Ovary (tissue), 9 donors: ENCODE measurements around the gene PLK5. TPM values are rescaled to one million over a fixed set of nuclear protein-coding genes. Genes with fewer than 3 reads are reported as not detected.
A peak's percentile ranks its signal among the peaks of the same experiment; 100 is the strongest.
"Not testable (repeated sequence)": the region's sequence is repeated elsewhere in the genome, so short reads cannot be mapped to it uniquely, and the experiment has no call there.

Experiments
- DNase-seq, 5 donors: peaks; one replicate each; pipeline ENCODE4 v3.0.0-alpha.2; 2019 to 2020
- H3K27ac ChIP-seq, 2 donors: fragments of 200-600 bp; one replicate each; pipeline versions ENCODE4 v1.5.1 to v1.8.0; 2019 to 2022
- H3K27me3 ChIP-seq: fragments of 200-600 bp; one replicate; pipeline ENCODE4 v1.8.0; 2022
- H3K36me3 ChIP-seq: fragments of 200-600 bp; sonication (generic); one replicate; pipeline ENCODE4 v1.5.1; 2019
- H3K4me1 ChIP-seq: one replicate; pipeline ENCODE4 v1.8.1; 2013; ENCODE audit warnings: mild to moderate bottlenecking, moderate library complexity; ENCODE audit not compliant: insufficient read depth
- H3K4me3 ChIP-seq: fragments of 200-600 bp; sonication (generic); one replicate; pipeline ENCODE4 v1.5.1; 2017
- H3K9me3 ChIP-seq, 2 donors: fragments of 200-600 bp in 1 of 2; sonication (generic) in 1 of 2; one replicate each; pipeline versions ENCODE4 v1.5.1 to v1.8.1; 2013 to 2019; ENCODE audit warnings: mild to moderate bottlenecking in 1 of 2, moderate library complexity in 1 of 2
- EP300 ChIP-seq: sonication (generic); formaldehyde crosslinking; IDR thresholded peaks from one replicate; pipeline ENCODE4 v1.6.1; 2017; ENCODE audit warnings: antibody characterized with exemption
- POLR2A ChIP-seq: fragments of 450-650 bp; IDR thresholded peaks from one replicate; pipeline ENCODE4 v1.6.1; 2017; ENCODE audit warnings: antibody characterized with exemption, mild to moderate bottlenecking, moderate library complexity
- WGBS, 3 donors: extraction: QIAGEN DNeasy Blood & Tissue Kit in 1 of 3; methylation state at CpG; one replicate each; pipeline versions ENCODE4 v1.1.5 to v1.1.7; 2013 to 2017; 5-methylcytosine and 5-hydroxymethylcytosine counted together
- intact Hi-C, 4 donors: fragments of 100-400 bp; cut with DNase I; formaldehyde crosslinking; loops; one replicate each; pipeline versions ENCODE4 v1.11.0 to v1.15.1; 2022 to 2023
- polyA plus RNA-seq, 2 donors: library from polyadenylated mRNA; stranded (reverse); fragments of 200-250 nt in 1 of 2; fragments of 350-450 nt in 1 of 2; fragmentation: Illumina TruSeq in 1 of 2; extraction: RNeasy Lipid Tissue Mini Kit (QIAGEN cat#74804) in 1 of 2; gene quantifications; one replicate each; pipeline ENCODE4 v1.2.3, GENCODE V29; 2013 to 2014
- total RNA-seq, 7 donors: library from RNA; depleted of rRNA in 2 of 7; stranded (reverse); fragments of >200 nt in 2 of 7; fragmentation: NEBNext Ultra II Directional in 3 of 7; extraction: Animal tissue kit (Norgen Biotek cat#: 25700) in 3 of 7; gene quantifications; one replicate each; pipeline versions ENCODE4 v1.1.0 to v1.2.4, GENCODE V29; 2016 to 2023
- TF ChIP-seq, protein P1 (sequence below), 3 donors: fragments of 450-650 bp in 2 of 3; fragments of 200-600 bp in 1 of 3; IDR thresholded peaks; one replicate each; pipeline versions ENCODE4 v1.5.1 to v1.8.0; 2016 to 2022; ENCODE audit warnings: antibody characterized with exemption in 3 of 3, mild to moderate bottlenecking in 1 of 3
- donor health status: DM: no; HTN: no; CAD: no; lungs with moderate emphysema.
- donor health status: DM: no; HTN: no; CAD: no.
- donor health status: Bipolar disorder and iron deficiency.
- donor health status: DM: yes; HTN: yes; CAD: no.
- donor health status: DM: no; HTN: no; CAD: no.
- donor health status: DM: yes; HTN: yes; CAD: no.

PLK5 gene
- total and polyA plus RNA-seq, 9 donors, result 0.11 to 1.1 (median 0.65) TPM; not detected in 5

DNA sequence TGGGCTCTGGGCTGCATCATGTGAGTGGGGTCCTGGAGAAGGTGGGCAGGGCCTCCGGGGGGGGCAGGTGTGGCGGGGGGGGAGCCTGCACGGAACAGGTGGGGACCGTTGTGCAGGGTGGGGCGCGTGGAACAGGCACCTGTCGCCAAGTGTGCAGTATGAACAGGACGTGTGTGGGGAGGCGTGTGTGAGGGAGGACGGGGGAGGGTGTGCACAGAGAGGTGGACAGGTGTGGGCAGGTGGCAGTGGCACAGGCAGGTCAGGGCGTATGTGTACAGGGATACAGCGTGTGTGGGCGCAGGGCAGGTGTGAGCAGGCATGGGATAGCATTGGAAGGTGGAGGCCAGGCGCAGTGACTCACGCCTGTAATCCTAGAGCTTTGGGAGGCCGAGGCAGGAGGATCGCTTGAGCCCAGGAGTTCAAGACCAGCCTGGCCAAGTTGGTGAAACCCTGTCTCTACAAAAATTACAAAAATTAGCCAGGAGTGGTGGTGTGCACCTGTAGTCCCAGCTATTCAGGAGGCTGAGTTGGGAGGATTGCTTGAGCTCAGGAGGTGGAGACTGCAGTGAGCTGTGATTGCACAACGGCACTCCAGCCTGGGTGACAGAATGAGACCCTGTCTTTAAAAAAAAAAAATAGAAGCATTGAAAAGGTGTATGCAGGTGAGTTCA, 3.2 kb downstream of the PLK5 start:
- peaks cover 3% of the 10 kb centered on the region for H3K4me1 ChIP-seq
- H3K9me3 ChIP-seq, result no peaks in the 10 kb centered on the region
- H3K27me3 ChIP-seq, result no peaks in the 10 kb centered on the region
- H3K27ac ChIP-seq, result no peak overlapping the region
- 75 to 85% (median 78%) methylated on average over 18 of the region's 18 CpGs for WGBS, 3 donors
- DNase-seq, result no peak
- no peak overlapping the region for H3K4me3 ChIP-seq
- TF ChIP-seq POLR2A (no peak), EP300 (no peak)
- TF ChIP-seq, protein P1, sequence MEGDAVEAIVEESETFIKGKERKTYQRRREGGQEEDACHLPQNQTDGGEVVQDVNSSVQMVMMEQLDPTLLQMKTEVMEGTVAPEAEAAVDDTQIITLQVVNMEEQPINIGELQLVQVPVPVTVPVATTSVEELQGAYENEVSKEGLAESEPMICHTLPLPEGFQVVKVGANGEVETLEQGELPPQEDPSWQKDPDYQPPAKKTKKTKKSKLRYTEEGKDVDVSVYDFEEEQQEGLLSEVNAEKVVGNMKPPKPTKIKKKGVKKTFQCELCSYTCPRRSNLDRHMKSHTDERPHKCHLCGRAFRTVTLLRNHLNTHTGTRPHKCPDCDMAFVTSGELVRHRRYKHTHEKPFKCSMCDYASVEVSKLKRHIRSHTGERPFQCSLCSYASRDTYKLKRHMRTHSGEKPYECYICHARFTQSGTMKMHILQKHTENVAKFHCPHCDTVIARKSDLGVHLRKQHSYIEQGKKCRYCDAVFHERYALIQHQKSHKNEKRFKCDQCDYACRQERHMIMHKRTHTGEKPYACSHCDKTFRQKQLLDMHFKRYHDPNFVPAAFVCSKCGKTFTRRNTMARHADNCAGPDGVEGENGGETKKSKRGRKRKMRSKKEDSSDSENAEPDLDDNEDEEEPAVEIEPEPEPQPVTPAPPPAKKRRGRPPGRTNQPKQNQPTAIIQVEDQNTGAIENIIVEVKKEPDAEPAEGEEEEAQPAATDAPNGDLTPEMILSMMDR (IDR thresholded peaks at IDR 0.05), result no peak
- intact Hi-C loops, result no loop called here
- H3K36me3 ChIP-seq, result no peaks in the 10 kb centered on the region

DNA sequence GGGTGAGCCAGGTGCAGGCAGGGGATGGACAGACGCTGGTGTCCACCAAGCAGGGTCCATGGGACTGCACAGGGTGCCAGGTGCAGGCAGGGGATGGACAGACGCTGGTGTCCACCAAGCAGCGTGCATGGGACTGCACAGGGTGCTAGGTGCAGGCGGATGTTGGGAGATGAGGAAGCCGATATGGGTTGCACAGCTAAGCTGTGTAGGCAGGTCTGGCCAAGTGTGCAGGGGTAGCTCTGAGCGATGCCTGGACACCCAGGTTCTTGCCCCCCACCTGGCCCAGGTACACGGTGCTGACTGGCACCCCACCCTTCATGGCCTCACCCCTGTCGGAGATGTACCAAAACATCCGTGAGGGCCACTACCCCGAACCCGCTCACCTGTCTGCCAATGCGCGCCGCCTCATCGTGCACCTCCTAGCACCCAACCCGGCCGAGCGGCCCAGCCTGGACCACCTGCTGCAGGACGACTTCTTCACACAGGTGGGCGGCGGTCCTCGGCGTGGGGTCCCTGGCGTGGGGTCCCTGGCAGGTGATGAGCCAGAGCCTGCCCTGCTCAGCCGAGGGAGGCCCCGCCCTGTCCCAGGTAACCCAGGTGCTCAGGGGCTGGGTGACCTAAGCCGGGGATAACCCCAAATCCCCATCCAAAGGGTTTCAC, 3.9 kb downstream of the PLK5 start:
- Histone ChIP-seq H3K36me3 (no peaks in the 10 kb centered on the region), H3K4me3 (no peak overlapping the region), H3K27ac (no peak overlapping the region), H3K4me1 (peaks cover 3% of the 10 kb centered on the region), H3K27me3 (no peaks in the 10 kb centered on the region), H3K9me3 (no peaks in the 10 kb centered on the region)
- no peak for DNase-seq
- TF ChIP-seq EP300 (no peak), POLR2A (no peak)
- TF ChIP-seq, protein P1 (IDR thresholded peaks at IDR 0.05), result no peak
- 77 to 80% (median 77%) methylated on average over 26 to 27 of the region's 27 CpGs for WGBS, 3 donors
- intact Hi-C loops, result no loop called here

DNA sequence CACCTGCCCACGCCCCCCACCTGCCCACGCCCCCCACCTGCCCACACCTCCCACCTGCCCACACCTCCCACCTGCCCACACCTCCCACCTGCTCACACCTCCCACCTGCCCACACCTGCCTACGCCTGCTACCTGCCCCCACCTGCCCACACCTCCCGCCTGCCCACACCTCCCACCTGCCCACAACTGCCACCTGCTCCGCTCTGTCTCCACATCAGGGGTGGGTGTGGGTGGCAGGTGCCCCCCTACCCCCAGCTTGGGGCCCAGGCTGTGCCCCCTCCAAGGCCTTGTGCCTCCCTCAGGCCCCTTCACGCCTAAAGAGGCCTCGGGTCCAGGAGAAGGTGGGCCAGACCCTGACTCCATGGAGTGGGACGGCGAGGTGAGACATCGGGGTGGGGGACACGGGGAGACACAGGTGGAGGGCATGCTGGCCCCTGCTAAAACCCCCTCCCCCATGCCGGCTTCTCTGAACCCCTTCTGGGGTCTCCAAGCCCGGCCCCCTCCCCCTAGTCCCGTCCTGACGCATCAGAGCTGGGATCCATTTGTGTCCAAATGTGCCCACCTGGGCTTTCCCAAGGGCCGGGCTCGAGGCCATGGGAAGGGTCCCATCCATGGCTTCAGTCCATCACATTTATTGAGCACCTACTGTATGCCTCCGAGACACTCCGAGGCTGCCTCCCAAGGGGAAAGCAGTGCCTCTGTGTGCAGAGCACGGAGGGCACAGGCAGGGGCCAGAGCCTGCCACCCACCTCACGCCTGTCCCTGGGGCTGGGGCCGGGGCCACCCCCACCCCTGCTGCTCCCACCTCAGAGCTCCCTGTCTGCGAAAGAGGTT, 4.9 kb downstream of the PLK5 start:
- intact Hi-C loops, result no loop called here
- TF ChIP-seq EP300 (no peak), POLR2A (no peak)
- TF ChIP-seq, protein P1 (IDR thresholded peaks at IDR 0.05), result no peak
- peaks cover 3% of the 10 kb centered on the region for H3K4me1 ChIP-seq
- H3K4me3 ChIP-seq, result no peak overlapping the region
- H3K27me3 ChIP-seq, result no peaks in the 10 kb centered on the region
- no peaks in the 10 kb centered on the region for H3K9me3 ChIP-seq
- no peaks in the 10 kb centered on the region for H3K36me3 ChIP-seq
- DNase-seq, result peak in 1 of 5 donors; percentile 19
- no peak overlapping the region for H3K27ac ChIP-seq
- WGBS, 3 donors, result 75 to 86% (median 81%) methylated on average over 21 to 23 of the region's 23 CpGs

DNA sequence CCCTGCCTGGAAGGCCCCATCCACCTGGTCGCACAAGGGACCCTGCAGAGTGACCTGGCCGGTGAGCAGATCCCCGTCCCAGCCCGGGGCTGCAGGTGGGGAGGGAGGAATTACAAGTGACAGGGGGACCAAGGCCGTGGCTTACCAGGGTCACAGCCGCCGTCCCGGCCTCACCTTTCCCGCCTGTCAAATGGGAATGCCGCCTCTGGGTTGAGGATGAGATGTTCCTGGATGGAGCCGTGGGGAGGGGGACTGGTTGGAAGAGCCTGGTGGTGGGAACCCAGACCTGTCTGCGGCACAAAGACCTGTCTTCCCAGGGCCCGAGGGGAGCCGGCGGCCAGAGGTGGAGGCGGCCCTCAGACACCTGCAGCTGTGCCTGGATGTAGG, 5.5 kb downstream of the PLK5 start:
- H3K27me3 ChIP-seq, result no peaks in the 10 kb centered on the region
- H3K27ac ChIP-seq, result no peak overlapping the region
- no peak overlapping the region for H3K4me3 ChIP-seq
- WGBS, 3 donors, result 82 to 84% (median 83%) methylated on average over 16 of the region's 16 CpGs
- no peaks in the 10 kb centered on the region for H3K9me3 ChIP-seq
- intact Hi-C loops, result no loop called here
- no peaks in the 10 kb centered on the region for H3K36me3 ChIP-seq
- H3K4me1 ChIP-seq, result peaks cover under 1% of the 10 kb centered on the region
- DNase-seq, result no peak
- TF ChIP-seq POLR2A (no peak), EP300 (no peak)
- TF ChIP-seq, protein P1 (IDR thresholded peaks at IDR 0.05), result no peak

DNA sequence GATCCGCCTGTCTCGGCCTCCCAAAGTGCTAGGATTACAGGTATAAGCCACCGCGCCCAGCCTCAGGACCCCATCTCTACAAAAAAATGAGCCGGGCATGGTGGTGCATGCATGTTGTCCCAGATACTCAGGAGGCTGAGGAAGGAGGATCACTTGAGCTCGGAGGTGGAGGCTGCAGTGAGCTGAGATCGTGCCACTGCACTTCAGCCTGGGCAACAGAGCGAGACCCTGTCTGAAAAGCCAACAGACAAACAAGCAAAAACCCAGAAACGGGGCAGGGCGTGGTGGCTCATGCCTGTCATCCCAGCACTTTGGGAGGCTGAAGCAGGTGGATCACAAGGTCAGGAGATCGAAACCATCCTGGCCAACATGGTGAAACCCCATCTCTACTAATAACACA, 7.0 kb downstream of the PLK5 start:
- H3K27me3 ChIP-seq, H3K27ac ChIP-seq, H3K36me3 ChIP-seq, H3K4me3 ChIP-seq, H3K4me1 ChIP-seq, DNase-seq, H3K9me3 ChIP-seq, intact Hi-C loops: not testable (repeated sequence)
- 91 to 97% (median 96%) methylated on average over 11 of the region's 11 CpGs for WGBS, 3 donors
